NCI-H1436 (cell line): ENCODE measurements around the gene ZCRB1.
A peak's percentile ranks its signal among the peaks of the same experiment; 100 is the strongest.
"Not testable (repeated sequence)": the region's sequence is repeated elsewhere in the genome, so short reads cannot be mapped to it uniquely, and the experiment has no call there.

ENCODE experiments used
- DNase-seq: peaks from one replicate; lab custom pipeline; 2025; lab: John Stamatoyannopoulos, UW

ZCRB1 gene, protein sequence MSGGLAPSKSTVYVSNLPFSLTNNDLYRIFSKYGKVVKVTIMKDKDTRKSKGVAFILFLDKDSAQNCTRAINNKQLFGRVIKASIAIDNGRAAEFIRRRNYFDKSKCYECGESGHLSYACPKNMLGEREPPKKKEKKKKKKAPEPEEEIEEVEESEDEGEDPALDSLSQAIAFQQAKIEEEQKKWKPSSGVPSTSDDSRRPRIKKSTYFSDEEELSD

DNA sequence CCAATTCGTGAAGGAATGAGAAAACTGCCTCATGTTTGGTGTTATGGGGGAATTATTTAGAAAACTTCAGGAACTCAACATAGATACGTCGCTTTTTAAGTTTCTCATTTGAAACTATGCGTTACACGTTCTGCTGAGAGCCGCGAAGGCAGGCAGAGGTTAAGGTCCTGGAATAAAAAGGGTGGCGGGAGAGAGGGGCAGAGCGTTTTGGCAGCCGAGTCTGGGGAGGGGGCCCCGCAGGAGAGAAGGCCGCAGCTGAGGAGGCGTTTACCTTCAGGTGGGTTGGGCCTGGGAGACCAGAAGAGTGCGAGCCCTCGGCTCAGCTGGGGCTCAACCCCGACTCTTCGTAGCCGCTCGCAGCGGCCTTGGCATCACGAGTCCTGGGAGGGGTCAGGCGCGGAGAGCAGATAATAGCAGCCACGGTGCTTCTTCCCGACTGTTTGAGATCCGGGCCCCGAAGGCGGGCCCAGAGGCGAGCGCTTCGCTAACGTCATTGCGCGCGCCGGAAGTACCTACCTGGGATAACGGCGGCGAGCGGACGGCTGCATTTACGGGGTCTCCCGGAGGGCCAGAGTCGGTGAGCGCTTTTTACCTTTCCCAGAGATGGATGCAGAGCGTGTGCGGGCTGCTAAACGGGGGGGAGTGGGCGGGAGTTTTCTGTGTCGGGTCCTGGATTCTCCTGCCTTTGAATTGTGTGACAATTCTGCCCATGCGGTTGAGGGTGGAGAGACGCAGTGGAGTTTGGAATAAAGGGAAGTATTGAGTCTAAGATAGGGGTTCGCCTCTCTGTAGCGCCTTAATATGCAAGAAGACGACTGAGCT, at the start of gene ZCRB1, which contains the start of gene PPHLN1:
Gene ZCRB1 (minus strand): TSS at position 442 of the 822 bp plus-strand sequence. CDS start 1,992 bp downstream, outside the sequence.
Gene PPHLN1 (plus strand): TSS at position 515 of the 822 bp plus-strand sequence. CDS start 9,736 bp downstream, outside the sequence.
- peak; percentile 62 for DNase-seq

DNA sequence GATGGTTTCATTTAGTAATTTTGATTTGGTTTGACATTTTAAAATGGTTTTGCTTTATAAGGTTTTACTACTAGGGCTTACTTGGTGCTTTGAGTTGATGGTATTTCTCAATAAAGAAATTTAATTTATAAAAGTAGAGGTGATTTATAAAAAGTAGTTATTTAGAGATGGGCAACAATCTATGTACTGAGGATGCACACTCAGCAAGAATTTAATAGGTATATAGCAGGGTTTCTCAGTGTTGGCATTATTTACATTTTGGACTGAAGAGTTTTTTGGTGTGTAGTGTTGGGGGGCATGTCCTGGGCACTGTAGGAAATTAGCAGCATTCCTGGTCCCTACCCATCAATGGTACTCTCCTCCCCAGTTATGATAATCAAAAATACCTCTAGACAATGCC, 47.8 kb upstream of the ZCRB1 start:
- DNase-seq = no peak

DNA sequence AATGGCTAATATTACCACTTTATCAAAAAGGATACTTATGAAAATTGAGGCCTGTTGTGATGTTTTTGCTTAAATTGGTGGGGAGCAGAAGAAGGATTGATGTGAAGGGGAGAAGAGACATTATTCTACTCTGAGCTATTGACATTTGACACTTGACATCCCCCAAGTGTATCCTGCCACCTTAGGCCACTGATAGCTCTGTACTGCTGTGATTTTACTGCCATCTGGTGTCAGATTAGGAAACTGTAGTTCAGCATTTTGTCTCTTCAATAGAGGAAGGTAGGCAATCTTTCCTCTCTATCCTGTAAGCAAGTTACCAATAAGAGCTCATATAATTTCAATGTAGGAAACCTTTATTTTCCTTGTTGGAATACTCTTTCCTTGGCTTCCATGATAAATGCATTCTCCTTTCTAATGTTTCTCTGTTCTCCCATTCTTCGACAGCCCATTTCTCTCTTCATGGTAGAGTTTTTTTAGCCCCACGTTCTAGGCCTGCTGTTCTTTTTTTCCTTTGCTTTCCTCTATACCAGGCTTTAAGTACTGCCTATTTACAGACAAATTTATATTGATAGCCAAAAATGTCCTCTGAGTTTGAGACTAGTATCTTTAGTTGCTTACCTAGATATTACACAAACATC, 46.4 kb upstream of the ZCRB1 start:
- peak; percentile 38 for DNase-seq

DNA sequence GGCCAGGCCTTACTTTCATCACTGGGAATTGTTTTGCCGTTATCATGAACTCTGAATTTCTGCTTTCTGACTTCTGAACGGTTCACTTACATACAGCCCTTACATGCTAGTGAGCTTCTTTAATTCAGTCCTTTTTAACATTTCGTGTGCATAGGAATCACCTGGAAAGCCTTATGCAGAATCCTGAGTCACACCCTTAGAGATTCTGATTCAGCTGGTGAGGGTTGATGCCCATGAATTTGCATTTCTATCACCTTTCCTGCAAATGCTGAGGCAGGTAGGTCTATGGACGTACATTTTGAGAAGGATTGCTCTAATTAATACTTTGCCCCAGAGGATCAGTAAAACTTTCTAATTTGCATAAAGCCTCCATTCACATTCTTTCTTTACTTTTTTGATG, 44.1 kb upstream of the ZCRB1 start:
- DNase-seq = no peak

DNA sequence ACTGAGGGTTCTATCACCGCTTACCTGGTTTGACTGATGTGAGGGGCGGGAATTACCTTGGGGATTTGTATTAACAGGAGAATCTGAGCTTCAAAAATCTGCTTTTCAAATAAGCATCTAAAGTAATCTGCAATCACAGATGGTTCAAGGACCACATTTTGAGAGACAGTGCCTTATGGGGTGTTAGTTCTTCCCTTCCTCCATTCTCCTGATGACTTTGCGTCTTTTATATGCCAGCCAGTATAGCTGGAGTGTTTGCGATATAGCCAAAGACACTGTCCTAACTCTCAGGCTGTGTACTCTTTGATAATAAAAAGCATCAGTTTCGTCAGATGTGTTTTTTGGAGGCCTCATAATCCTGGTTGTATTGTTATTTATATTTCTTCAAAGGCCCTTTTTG, 39.6 kb upstream of the ZCRB1 start:
- no peak for DNase-seq

DNA sequence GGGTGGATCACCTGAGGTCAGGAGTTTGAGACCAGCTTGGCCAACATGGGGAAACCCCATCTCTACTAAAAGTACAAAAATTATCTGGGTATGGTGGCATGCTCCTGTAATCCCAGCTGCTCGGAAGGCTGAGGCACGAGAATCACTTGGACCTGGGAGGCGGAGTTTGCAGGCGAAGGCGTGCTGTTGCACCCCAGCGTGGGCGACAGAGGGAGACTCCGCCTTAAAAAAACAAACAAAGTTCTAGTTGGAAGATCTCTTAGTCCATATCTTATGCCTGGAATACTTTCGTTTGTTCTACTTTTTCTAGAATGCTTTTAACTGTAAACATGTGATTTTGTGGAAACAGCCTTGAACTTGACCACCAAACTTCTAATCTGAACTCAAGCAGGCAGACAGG, 38.8 kb upstream of the ZCRB1 start:
- no peak for DNase-seq

DNA sequence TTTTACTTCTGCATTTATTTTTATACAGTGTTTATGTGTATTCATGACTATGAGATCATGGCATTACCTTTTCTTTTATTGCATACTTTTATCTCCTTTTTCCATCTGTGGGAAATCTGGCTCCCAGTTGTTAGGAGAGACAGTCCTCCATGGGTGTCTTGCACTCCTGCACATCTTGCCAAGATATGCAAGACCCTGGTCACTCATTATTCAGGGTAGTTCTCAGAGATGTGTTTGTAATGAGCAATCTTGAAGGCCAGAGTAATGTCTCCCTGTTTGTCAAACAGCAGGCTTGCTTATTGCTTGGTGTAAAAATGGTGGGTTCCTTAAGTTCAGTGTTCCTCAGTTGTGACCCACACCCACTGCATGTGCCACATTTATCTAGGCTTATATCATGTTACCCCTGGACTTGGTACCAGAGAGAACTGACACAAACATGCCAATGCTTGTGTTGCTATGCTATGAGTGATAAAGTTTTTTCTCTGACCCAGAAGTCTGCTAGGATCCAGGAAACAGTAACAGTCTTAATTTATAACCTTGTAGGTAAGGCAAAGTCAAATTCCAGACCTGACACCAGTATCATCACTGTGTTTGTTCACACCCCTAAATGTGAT, 36.9 kb upstream of the ZCRB1 start:
- DNase-seq = no peak

DNA sequence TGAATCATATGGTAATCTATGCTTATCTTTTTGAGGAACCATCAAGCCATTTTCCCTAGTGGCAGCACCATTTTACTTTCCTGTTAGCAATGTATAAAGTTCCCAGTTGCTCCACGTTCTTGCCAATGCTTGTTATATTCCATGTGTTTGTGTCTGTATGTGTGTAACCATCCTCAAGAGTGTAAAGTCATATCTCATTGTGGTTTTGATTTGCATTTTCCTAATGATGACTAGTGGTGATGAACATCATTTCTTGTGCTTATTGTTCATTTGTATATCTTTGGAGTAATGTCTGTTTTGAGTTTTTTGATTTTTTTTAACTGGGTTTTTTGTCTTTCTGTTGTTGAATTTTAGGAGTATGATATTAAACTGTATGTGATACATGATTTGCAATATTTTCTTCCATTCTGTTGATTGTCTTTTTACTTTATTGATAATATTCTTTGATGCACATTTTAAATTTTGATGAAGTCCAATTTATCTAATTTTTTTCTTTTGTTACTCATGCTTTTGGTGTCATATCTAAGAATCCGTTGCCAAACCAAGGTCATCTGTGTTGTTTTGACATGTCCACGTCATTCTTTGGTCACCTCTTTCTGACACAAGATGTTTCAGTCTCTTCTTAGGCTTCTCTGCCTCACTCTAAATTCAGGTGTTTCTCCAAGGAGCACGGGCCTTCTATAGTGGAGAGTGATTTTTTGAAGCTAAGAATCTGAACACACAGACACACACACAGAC, 36.2 kb upstream of the ZCRB1 start:
- no peak for DNase-seq

DNA sequence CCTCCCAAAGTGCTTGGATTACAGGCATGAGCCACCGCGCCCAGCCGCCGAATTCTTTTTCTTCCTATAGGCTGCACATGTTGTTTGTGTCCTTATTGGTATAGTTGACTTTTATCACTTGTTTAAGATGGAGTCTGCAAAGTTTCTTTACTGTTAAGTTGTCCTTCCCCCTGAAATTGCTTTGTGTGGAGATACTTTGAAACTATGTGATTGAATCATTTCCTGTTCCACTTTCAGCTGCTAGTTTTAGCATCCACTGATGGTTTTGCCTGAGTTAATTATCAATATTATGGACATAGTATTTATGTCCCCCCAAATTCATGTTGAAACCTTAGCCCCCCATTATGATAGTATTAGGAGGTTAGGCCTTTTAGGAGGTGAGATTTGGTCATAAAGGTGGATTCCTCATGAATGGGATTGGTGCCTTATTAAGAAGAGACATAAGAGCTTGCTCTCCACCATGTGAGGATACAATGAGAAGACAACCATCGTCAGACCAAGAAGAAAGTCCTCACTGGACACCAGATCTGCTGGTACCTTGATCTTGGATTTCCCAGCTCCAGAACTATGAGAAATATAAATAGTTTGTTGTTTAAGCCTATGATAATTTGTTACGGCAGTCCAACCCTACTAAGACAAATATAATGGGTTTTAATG, 35.0 kb upstream of the ZCRB1 start:
- no peak for DNase-seq

DNA sequence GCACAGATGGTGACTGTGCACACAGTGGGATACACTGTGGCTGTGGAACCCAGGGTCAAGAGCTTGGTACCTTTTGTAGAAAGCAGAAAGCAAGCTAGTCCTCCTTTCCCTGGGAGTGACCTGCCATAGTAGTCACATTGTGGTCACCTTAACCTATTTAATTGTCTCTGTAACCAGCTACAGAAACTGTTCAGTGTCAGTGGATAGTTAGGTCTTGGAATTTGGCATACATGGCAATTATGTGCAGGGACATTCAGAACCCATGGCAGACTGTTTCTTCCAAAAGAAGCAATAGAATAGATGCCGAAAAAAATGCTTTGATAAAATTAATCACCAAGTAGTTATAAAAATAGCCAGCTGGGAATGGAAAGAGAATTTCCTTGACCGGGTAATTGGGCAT, 30.4 kb upstream of the ZCRB1 start:
- DNase-seq = no peak

DNA sequence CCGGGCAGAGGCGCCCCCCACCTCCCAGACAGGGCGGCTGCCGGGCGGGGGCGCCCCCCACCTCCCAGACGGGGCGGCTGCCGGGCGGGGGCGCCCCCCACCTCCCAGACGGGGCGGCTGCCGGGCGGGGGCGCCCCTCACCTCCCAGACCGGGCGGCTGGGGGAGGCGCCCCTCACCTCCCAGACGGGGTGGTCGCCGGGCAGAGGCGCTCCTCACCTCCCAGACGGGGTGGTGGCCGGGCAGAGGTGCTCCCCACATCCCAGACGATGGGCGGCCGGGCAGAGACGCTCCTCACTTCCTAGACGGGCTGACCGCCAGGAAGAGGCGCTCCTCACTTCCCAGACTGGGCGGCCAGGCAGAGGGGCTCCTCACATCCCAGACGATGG, 24.1 kb upstream of the ZCRB1 start:
- DNase-seq = not testable (repeated sequence)

DNA sequence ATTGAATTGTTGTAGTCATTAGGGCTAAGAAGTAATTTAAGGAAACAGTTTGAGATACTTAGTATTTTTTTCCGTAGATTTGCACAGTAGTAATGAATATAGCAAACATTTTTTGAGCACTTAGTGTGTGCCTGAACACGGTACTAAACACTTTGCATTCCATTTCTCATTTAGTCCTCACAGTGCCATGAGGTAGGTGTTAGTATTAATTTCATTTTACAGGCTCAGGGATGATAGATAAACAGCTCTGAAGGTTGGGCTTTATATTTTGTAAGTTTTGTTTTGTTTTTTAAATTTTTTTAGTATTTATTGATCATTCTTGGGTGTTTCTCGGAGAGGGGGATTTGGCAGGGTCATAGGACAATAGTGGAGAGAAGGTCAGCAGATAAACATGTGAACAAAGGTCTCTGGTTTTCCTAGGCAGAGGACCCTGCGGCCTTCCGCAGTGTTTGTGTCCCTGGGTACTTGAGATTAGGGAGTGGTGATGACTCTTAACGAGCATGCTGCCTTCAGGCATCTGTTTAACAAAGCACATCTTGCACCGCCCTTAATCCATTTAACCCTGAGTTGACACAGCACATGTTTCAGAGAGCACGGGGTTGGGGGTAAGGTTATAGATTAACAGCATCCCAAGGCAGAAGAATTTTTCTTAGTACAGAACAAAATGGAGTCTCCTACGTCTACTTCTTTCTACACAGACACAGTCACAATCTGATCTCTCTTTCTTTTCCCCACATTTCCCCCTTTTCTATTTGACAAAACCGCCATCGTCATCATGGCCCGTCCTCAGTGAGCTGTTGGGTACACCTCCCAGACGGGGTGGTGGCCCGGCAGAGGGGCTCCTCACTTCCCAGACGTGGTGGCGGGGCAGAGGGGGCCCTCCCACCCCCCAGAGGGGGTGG, 23.5 kb upstream of the ZCRB1 start:
- not testable (repeated sequence) for DNase-seq

DNA sequence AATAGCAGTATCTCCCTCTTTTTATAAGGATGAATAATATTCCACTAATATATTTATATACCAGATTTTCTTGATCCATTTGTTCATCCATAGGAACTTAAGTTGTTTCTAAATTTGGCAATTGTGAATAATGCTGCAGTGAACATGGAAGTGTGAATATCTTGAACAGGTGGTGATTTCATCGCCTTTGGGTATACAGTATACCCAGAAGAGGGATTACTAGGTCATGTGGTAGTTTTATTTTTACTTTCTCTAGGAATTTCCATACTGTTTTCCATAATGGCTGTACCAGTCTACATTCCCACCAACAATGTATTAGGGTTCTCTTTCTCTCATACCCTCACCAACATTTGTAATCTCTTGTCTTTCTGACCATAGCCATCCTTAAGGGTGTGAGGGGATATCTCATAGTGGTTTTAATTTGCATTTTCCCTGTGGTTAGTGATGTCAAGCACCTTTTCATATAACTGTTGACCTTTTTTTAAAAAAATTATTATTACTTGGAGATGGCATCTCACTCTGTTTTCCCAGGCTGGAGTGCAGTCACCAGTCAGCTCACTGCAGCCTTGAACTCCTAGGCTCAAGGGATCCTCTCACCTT, 20.6 kb upstream of the ZCRB1 start:
- no peak for DNase-seq

DNA sequence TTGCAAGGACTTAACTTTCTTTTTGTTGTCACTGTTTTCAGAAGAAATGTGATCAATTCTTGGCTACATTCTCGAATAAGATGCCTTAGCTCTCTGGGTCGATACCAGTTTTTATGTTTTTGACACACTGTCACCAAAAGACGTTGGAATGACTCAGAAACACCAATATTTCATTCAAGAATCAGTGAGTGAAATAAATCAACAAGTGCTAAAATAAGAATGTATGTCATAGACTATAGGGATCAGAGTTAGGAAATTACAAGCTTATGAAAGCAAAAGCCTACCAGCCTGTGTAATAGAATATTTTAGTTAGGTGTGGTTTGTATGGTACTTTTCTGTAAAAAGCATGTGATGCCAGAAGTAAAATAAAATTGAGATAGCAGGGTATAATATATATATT, 17.8 kb upstream of the ZCRB1 start:
- DNase-seq = no peak

DNA sequence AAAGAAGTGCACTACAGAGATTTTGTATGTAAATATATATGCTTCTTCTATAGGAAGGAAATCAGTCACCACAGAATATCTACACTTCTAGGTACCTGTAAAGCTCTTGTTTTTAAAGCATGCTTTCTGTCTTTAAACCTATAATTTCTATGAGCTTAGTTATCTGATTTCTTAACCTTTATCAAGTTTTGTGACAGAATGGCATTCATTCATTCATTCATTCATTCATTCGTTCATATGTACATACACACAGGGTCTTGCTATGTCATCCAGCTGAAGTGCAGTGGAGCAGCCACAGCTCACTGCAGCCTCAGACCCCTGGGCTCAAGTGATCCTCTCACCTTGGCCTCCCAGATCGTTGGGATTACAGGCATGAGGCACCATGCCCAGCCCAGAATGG, 16.1 kb upstream of the ZCRB1 start:
- no peak for DNase-seq

DNA sequence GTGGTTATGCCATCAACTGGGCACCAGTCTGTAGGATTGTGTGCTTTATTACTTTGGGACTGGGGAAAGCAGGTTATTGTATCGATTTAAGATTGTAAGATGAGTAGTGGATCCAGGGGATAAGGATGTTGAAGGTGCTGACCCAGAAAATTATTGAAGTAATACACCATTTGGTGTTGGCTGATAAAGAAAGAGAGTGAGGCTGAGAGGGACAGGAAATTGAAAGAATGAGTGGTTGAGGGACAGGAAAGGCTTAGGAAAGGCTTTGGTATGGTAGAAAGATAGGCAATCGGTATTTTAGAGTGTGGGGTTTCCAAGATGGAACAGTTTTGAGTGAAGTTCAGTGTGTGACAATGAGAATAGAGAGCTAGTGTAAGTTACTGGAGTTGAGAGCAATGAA, 12.4 kb upstream of the ZCRB1 start:
- DNase-seq = no peak

DNA sequence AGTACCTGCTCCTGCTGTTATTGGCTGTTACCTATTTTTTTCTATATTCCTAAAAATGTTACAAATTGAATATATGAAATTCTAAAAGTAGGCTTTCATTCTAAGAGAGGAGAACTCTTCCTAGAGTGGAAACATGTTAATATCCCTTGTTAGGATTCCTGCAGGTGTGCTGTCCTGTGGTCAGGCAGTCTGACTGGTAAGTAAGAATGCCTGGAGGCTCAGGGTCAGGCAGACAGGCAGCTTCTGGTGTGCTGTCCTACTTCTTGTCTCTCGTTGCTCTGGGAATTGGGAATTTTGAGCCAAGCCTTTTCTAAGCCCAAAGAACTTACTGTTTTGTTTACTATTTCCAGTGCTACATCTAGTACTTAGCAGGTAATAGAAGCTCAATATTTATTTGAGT, 10.4 kb upstream of the ZCRB1 start:
- DNase-seq = no peak

DNA sequence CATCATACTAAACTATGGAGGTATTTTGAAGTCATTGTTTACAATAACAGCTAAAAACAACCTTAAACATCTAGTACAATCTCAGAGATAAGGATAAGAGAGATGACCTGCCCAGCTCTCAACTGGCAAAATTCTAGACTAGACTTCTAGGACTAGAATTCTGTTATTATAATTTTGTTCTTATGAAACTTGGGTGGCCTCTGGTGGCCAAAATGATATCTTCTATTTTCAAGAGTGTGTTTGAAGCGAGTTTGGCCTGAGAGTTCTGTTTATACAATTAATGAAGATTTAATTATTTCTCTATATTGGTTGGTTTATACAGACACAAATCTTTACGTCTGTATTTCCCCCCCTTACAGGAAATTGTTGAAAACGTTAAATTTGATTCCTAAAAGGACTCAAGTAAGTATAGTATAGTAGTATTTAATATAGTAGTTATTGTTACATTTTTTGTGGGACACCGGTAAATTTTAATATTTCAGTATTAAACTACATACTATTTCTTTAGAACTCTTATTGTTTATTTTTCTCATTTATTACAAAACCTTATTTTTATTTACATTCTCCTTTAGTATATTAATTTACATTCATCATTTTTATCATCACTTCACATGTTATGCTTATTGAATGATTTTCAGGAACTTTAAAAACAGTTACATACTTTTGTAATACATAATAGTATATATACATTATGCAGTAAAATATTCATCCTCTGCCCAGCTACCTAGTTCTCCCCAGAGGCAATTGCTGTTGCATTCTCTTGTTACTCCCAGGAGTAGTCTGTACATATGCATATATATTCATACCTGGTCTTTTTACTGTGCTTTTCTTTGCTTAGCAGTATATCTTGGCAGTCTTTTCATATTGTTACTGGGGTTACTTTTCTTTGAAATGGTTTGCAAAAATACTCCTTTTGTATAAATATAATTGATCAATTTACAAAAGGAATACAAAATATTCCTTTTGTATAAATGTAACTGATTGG, 6.7 kb upstream of the ZCRB1 start:
- peak; percentile 30 for DNase-seq

DNA sequence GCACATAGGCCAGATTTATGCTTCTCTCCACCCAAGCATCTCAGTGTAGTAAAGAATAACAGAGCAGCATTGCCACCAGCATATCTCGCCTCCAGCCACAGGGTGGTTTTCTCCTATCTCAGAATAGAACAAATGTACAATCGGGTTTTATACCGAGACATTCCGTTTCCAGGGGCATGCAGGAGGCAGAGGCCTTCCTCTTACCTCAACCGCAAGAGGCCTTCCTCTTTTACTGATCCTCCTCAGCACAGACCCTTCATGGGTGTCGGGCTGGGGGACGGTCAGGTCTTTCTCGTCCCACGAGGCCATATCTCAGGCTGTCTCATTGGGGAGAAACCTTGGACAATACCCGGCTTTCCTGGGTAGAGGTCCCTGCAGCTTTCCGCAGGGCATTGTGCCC, 4.2 kb upstream of the ZCRB1 start:
- DNase-seq = not testable (repeated sequence)
